SU-DHL-6 (cell line): ENCODE results near the gene PRTG.

Source experiments
- EZH2phosphoT487 ChIP-seq: fragments of 200-600 bp; sonication (generic), shearing (Covaris generic); conservative IDR thresholded peaks from 2 replicates; pipeline ENCODE4 v1.6.1; 2018; ENCODE audit warnings: mild to moderate bottlenecking, antibody characterized with exemption, low read length, moderate library complexity, mixed read lengths
- TF ChIP-seq, protein P1 (sequence below): fragments of 200-600 bp; sonication (generic); IDR thresholded peaks from one replicate; pipeline ENCODE4 v1.5.1; 2017; ENCODE audit warnings: antibody characterized with exemption, mild to moderate bottlenecking, low read length, moderate library complexity; ENCODE audit not compliant: insufficient read depth, poor library complexity, severe bottlenecking

DNA sequence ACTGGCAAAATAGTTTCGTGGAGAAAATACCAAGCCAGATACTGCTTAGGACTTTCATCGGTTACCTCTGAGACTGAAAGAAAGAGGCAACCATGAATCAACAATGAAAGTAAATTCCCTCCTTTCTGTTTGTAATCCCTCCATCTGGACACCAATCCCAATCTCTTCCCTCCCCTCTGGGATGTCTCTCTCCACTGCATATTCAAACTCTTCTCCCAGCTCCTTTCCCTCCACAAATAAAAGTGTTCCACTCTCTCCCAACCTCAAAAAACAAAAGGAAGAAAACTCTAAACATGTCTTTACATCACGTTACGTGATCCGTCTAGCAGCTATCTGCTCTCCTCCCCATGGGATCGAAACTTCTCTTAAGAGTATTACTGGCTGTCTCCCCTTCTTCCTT is 55.2 kb downstream of the PRTG start:
- TF ChIP-seq, protein P1, sequence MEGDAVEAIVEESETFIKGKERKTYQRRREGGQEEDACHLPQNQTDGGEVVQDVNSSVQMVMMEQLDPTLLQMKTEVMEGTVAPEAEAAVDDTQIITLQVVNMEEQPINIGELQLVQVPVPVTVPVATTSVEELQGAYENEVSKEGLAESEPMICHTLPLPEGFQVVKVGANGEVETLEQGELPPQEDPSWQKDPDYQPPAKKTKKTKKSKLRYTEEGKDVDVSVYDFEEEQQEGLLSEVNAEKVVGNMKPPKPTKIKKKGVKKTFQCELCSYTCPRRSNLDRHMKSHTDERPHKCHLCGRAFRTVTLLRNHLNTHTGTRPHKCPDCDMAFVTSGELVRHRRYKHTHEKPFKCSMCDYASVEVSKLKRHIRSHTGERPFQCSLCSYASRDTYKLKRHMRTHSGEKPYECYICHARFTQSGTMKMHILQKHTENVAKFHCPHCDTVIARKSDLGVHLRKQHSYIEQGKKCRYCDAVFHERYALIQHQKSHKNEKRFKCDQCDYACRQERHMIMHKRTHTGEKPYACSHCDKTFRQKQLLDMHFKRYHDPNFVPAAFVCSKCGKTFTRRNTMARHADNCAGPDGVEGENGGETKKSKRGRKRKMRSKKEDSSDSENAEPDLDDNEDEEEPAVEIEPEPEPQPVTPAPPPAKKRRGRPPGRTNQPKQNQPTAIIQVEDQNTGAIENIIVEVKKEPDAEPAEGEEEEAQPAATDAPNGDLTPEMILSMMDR: no peak
- no peak for TF ChIP-seq EZH2phosphoT487
